ENCODE measurements around the gene C2CD4B.

GRCh38 chr15:62128916-62129315, 36.2 kb downstream of the C2CD4B start:
- no peak for TF ChIP-seq POLR2AphosphoS5 (IDR thresholded peaks at IDR 0.05; ENCODE audit: low read depth, low read length)
- TF ChIP-seq POLR2A (IDR thresholded peaks at IDR 0.05; ENCODE audit: low read depth, low read length), result no peak

All from GM12892 (cell line).